ENCODE measurements around the gene C20orf141. TPM values are rescaled to one million over a fixed set of nuclear protein-coding genes. Genes with fewer than 3 reads are reported as not detected.
"Not testable (repeated sequence)": the region's sequence is repeated elsewhere in the genome, so short reads cannot be mapped to it uniquely, and the experiment has no call there.

C20orf141 gene
- total RNA-seq, 1 donor from 2014 or later = not detected

GRCh38 chr20:2806351-2806701 is 8.5 kb upstream of the C20orf141 start:
- TF ChIP-seq EZH2 (IDR thresholded peaks at IDR 0.05; ENCODE audit: insufficient read depth, low read length) (no peak), CTCF (IDR thresholded peaks at IDR 0.05; ENCODE audit: insufficient read depth, low read depth, low read length) (no peak)
- Mint-ChIP-seq H3K36me3 (ENCODE audit: low read depth, unreplicated experiment) (no peaks in the 10 kb centered on the region), H3K27ac (ENCODE audit: unreplicated experiment) (no peak overlapping the region), H3K27me3 (ENCODE audit: low read depth, unreplicated experiment) (peaks cover 63% of the 10 kb centered on the region), H3K4me3 (ENCODE audit: unreplicated experiment) (no peak overlapping the region), H3K9me3 (ENCODE audit: unreplicated experiment) (peaks cover 20% of the 10 kb centered on the region), H3K4me1 (ENCODE audit: low read depth, unreplicated experiment) (peaks cover 7% of the 10 kb centered on the region)
- Histone ChIP-seq H2AFZ (ENCODE audit: low read depth, low read length) (no peak overlapping the region), H3K9ac (ENCODE audit: low read length) (no peak overlapping the region), H3K27ac (ENCODE audit: low read depth, low read length) (no peak overlapping the region), H3K4me2 (ENCODE audit: low read length) (peak overlapping the region; percentile 60), H3K36me3 (ENCODE audit: insufficient read depth, low read length) (no peaks in the 10 kb centered on the region), H3K4me1 (ENCODE audit: insufficient read depth, low read length) (peaks cover 10% of the 10 kb centered on the region), H3K9me3 (ENCODE audit: insufficient read depth, low read depth, low read length) (peaks cover 5% of the 10 kb centered on the region), H3K27me3 (ENCODE audit: insufficient read depth, low read length) (peaks cover 54% of the 10 kb centered on the region), H3K4me3 (ENCODE audit: insufficient read depth, low read depth, low read length) (no peak overlapping the region), H4K20me1 (ENCODE audit: insufficient read depth, low read length) (no peaks in the 10 kb centered on the region), H3K79me2 (ENCODE audit: insufficient read depth, low read length) (no peaks in the 10 kb centered on the region)
- FAIRE-seq = no peak
- no peak for DNase-seq (ENCODE audit: low read depth)

DNA sequence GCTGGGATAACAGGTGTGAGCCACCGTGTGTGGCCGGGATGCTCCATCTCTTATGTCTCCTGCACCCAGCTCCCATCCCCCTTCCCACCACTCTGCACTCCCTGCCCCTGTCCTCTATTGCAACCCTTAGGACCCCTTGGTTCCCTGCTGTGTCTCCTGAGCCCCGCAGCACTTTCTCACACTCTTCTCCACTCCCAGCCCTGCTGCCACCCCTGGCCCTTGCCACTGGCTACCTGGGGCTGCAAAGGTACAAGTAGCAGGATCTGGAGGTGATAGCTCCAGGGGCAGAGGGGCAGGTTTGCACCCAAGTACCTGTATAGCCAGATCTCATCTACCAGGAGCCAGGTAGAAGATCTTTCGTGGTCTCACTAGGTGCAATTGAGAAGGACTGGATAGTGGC is 7.8 kb upstream of the C20orf141 start:
- no peak overlapping the region for H3K4me2 ChIP-seq (ENCODE audit: low read length)
- H3K27me3 ChIP-seq (ENCODE audit: insufficient read depth, low read length) = peaks cover 49% of the 10 kb centered on the region
- peaks cover 4% of the 10 kb centered on the region for H3K9me3 ChIP-seq (ENCODE audit: insufficient read depth, low read depth, low read length)
- peaks cover 10% of the 10 kb centered on the region for H3K4me1 ChIP-seq (ENCODE audit: insufficient read depth, low read length)
- TF ChIP-seq CTCF (IDR thresholded peaks at IDR 0.05; ENCODE audit: insufficient read depth, low read depth, low read length) = no peak
- TF ChIP-seq EZH2 (IDR thresholded peaks at IDR 0.05; ENCODE audit: insufficient read depth, low read length) = no peak
- H3K4me1 Mint-ChIP-seq (ENCODE audit: low read depth, unreplicated experiment) = peaks cover 7% of the 10 kb centered on the region
- H3K9ac ChIP-seq (ENCODE audit: low read length) = no peak overlapping the region
- FAIRE-seq (no peak), DNase-seq (ENCODE audit: low read depth) (no peak)
- H3K27ac ChIP-seq (ENCODE audit: low read depth, low read length) = no peak overlapping the region
- no peaks in the 10 kb centered on the region for H3K36me3 ChIP-seq (ENCODE audit: insufficient read depth, low read length)
- H4K20me1 ChIP-seq (ENCODE audit: insufficient read depth, low read length) = no peaks in the 10 kb centered on the region
- peaks cover 58% of the 10 kb centered on the region for H3K27me3 Mint-ChIP-seq (ENCODE audit: low read depth, unreplicated experiment)
- no peaks in the 10 kb centered on the region for H3K36me3 Mint-ChIP-seq (ENCODE audit: low read depth, unreplicated experiment)
- H3K9me3 Mint-ChIP-seq (ENCODE audit: unreplicated experiment) = peaks cover 23% of the 10 kb centered on the region
- no peak overlapping the region for H2AFZ ChIP-seq (ENCODE audit: low read depth, low read length)
- no peak overlapping the region for H3K4me3 Mint-ChIP-seq (ENCODE audit: unreplicated experiment)
- H3K79me2 ChIP-seq (ENCODE audit: insufficient read depth, low read length) = no peaks in the 10 kb centered on the region
- H3K4me3 ChIP-seq (ENCODE audit: insufficient read depth, low read depth, low read length) = no peak overlapping the region
- H3K27ac Mint-ChIP-seq (ENCODE audit: unreplicated experiment) = no peak overlapping the region

GRCh38 chr20:2807929-2808328 is 6.9 kb upstream of the C20orf141 start:
- Mint-ChIP-seq H3K9me3 (ENCODE audit: unreplicated experiment) (peaks cover 21% of the 10 kb centered on the region), H3K27me3 (ENCODE audit: low read depth, unreplicated experiment) (peaks cover 51% of the 10 kb centered on the region)
- H3K4me2 ChIP-seq (ENCODE audit: low read length); H3K4me3 ChIP-seq (ENCODE audit: insufficient read depth, low read depth, low read length); H3K9me3 ChIP-seq (ENCODE audit: insufficient read depth, low read depth, low read length); DNase-seq (ENCODE audit: low read depth); H3K4me1 ChIP-seq (ENCODE audit: insufficient read depth, low read length); H3K4me1 Mint-ChIP-seq (ENCODE audit: low read depth, unreplicated experiment); H3K36me3 ChIP-seq (ENCODE audit: insufficient read depth, low read length); H3K36me3 Mint-ChIP-seq (ENCODE audit: low read depth, unreplicated experiment); H2AFZ ChIP-seq (ENCODE audit: low read depth, low read length); H4K20me1 ChIP-seq (ENCODE audit: insufficient read depth, low read length); FAIRE-seq; H3K4me3 Mint-ChIP-seq (ENCODE audit: unreplicated experiment); H3K9ac ChIP-seq (ENCODE audit: low read length); H3K27ac ChIP-seq (ENCODE audit: low read depth, low read length); H3K79me2 ChIP-seq (ENCODE audit: insufficient read depth, low read length); H3K27ac Mint-ChIP-seq (ENCODE audit: unreplicated experiment): not testable (repeated sequence)
- H3K27me3 ChIP-seq (ENCODE audit: insufficient read depth, low read length) = peaks cover 40% of the 10 kb centered on the region
